IMR-90 (cell line): ENCODE measurements around the gene MTURN. TPM values are rescaled to one million over a fixed set of nuclear protein-coding genes. Genes with fewer than 3 reads are reported as not detected.

Experiments used
- ATAC-seq: fragments of 200-7000 bp; cut with Tn5 transposase; 2 replicates; pipeline ENCODE4 v1.9.1; 2020; ENCODE audit warnings: low read depth, mild to moderate bottlenecking, moderate library complexity
- BruUV-seq: library from RNA; stranded (reverse); fragments of 400-500 nt; replicated peaks from 2 replicates; lab custom pipeline; 2021; lab: Mats Ljungman, UMichigan
- CTCF ChIA-PET: fragments of 300-600 bp; formaldehyde crosslinking; extraction: SDS; loops from one replicate; lab custom pipeline; 2021; ENCODE audit warnings: antibody characterized with exemption; lab: Yijun Ruan, JAX
- POLR2A ChIA-PET: fragments of 300-600 bp; sonication (Branson Sonifier 250); formaldehyde crosslinking; loops from one replicate; lab custom pipeline; 2022; ENCODE audit warnings: antibody characterized with exemption; ENCODE audit not compliant: unreplicated experiment; lab: Charles Lee
- DNase-seq: peaks from one replicate; pipeline ENCODE4 v3.0.0; 2013
- H2AFZ ChIP-seq: replicated peaks from 2 replicates; pipeline ENCODE3; 2013; ENCODE audit warnings: low read length, mild to moderate bottlenecking; ENCODE audit not compliant: poor library complexity
- H2AK5ac ChIP-seq: 2 replicates; pipeline ENCODE4 v1.6.1; 2013; ENCODE audit warnings: low read depth, low read length, inconsistent platforms
- H2AK9ac ChIP-seq: replicated peaks from 2 replicates; pipeline ENCODE3; 2013; ENCODE audit warnings: mild to moderate bottlenecking, low read depth, low read length, moderate library complexity; ENCODE audit not compliant: poor library complexity
- H2BK120ac ChIP-seq: 2 replicates; pipeline ENCODE4 v1.6.1; 2013; ENCODE audit warnings: low read depth, low read length, inconsistent platforms
- H2BK15ac ChIP-seq: 3 replicates; pipeline ENCODE4 v1.6.1; 2013; ENCODE audit warnings: low read depth, low read length, inconsistent platforms
- H2BK20ac ChIP-seq: 2 replicates; pipeline ENCODE4 v1.6.1; 2013; ENCODE audit warnings: low read depth, mild to moderate bottlenecking, inconsistent platforms, low read length, moderate library complexity
- H2BK5ac ChIP-seq: 2 replicates; pipeline ENCODE4 v1.6.1; 2013; ENCODE audit warnings: mild to moderate bottlenecking, low read depth, low read length, inconsistent platforms; ENCODE audit not compliant: poor library complexity, severe bottlenecking
- H3K14ac ChIP-seq: replicated peaks from 2 replicates; pipeline ENCODE4 v1.6.1; 2013; ENCODE audit warnings: low read depth, low read length, inconsistent platforms
- H3K18ac ChIP-seq: 2 replicates; pipeline ENCODE4 v1.6.1; 2013; ENCODE audit warnings: low read depth, low read length, control low read depth
- H3K23ac ChIP-seq: 2 replicates; pipeline ENCODE4 v1.6.1; 2013; ENCODE audit warnings: low read depth, low read length, inconsistent platforms
- H3K27ac ChIP-seq: 2 replicates; pipeline ENCODE4 v1.5.1; 2013; ENCODE audit warnings: mild to moderate bottlenecking, control low read depth, low read length; ENCODE audit not compliant: insufficient read depth
- H3K27me3 ChIP-seq: 2 replicates; pipeline ENCODE4 v1.6.1; 2013; ENCODE audit warnings: low read length; ENCODE audit not compliant: control insufficient read depth, insufficient read depth
- H3K36me3 ChIP-seq: 2 replicates; pipeline ENCODE4 v1.6.1; 2013; ENCODE audit warnings: low read length, mixed read lengths; ENCODE audit not compliant: control insufficient read depth, insufficient read depth
- H3K4ac ChIP-seq: 2 replicates; pipeline ENCODE4 v1.6.1; 2013; ENCODE audit warnings: low read depth, low read length, inconsistent platforms
- H3K4me1 ChIP-seq: 2 replicates; pipeline ENCODE4 v1.6.1; 2013; ENCODE audit warnings: low read length, mixed read lengths; ENCODE audit not compliant: control insufficient read depth, insufficient read depth
- H3K4me2 ChIP-seq: 2 replicates; pipeline ENCODE4 v1.6.1; 2013; ENCODE audit warnings: low read depth, mild to moderate bottlenecking, control low read depth, low read length, moderate library complexity
- H3K4me3 ChIP-seq: 2 replicates; pipeline ENCODE4 v1.5.1; 2013; ENCODE audit warnings: low read depth, mild to moderate bottlenecking, control low read depth, low read length, moderate library complexity; ENCODE audit not compliant: insufficient read depth
- H3K56ac ChIP-seq: 2 replicates; pipeline ENCODE4 v1.6.1; 2013; ENCODE audit warnings: low read length, inconsistent platforms; ENCODE audit not compliant: insufficient read depth; ENCODE audit errors: extremely low read depth
- H3K79me1 ChIP-seq, 2 experiments: 2 replicates each; pipeline ENCODE4 v1.6.1; 2013; ENCODE audit warnings: low read length in 2 of 2, inconsistent platforms in 1 of 2, low read depth in 1 of 2
- H3K9ac ChIP-seq: 2 replicates; pipeline ENCODE4 v1.6.1; 2013; ENCODE audit warnings: low read depth, low read length, control low read depth
- H3K9me1 ChIP-seq: 2 replicates; pipeline ENCODE4 v1.6.1; 2013; ENCODE audit warnings: low read length, inconsistent platforms; ENCODE audit not compliant: insufficient read depth
- H3K9me3 ChIP-seq: 2 replicates; pipeline ENCODE4 v1.6.1; 2013; ENCODE audit warnings: low read length; ENCODE audit not compliant: control insufficient read depth, insufficient read depth
- H4K20me1 ChIP-seq: 2 replicates; pipeline ENCODE4 v1.6.1; 2013; ENCODE audit warnings: low read length, inconsistent platforms; ENCODE audit not compliant: insufficient read depth
- H4K5ac ChIP-seq: 2 replicates; pipeline ENCODE4 v1.6.1; 2013; ENCODE audit warnings: mild to moderate bottlenecking, low read depth, low read length, control low read depth
- H4K8ac ChIP-seq, 2 experiments: 2 replicates each; pipeline ENCODE4 v1.6.1; 2013; ENCODE audit warnings: low read depth in 2 of 2, low read length in 2 of 2, control low read depth in 1 of 2, inconsistent platforms in 1 of 2
- H4K91ac ChIP-seq: 2 replicates; pipeline ENCODE4 v1.6.1; 2013; ENCODE audit warnings: low read depth, low read length, inconsistent platforms; ENCODE audit not compliant: insufficient read depth
- BHLHE40 ChIP-seq: fragments of 150-350 bp; IDR thresholded peaks from 2 replicates; pipeline ENCODE4 v1.6.1; 2016; ENCODE audit warnings: mild to moderate bottlenecking, low read depth, low read length
- CHD1 ChIP-seq: IDR thresholded peaks from 2 replicates; pipeline ENCODE4 v1.6.1; 2012; ENCODE audit warnings: low read depth, low read length, improper control_type of control experiment
- CTCF ChIP-seq: conservative IDR thresholded peaks from 2 replicates; pipeline ENCODE4 v1.5.1; 2012; ENCODE audit warnings: mild to moderate bottlenecking, low read depth, low read length, improper control_type of control experiment
- ELK1 ChIP-seq: fragments of 150-350 bp; IDR thresholded peaks from 2 replicates; pipeline ENCODE4 v1.6.1; 2016; ENCODE audit warnings: low read depth, mild to moderate bottlenecking, low read length, moderate library complexity, borderline replicate concordance
- FOS ChIP-seq: fragments of 150-350 bp; IDR thresholded peaks from 2 replicates; pipeline ENCODE4 v1.6.1; 2016; ENCODE audit warnings: low read depth, low read length
- MAFK ChIP-seq: IDR thresholded peaks from 2 replicates; pipeline ENCODE4 v1.6.1; 2012; ENCODE audit warnings: low read depth, low read length, improper control_type of control experiment
- MAZ ChIP-seq: IDR thresholded peaks from 2 replicates; pipeline ENCODE4 v1.6.1; 2012; ENCODE audit warnings: low read depth, mild to moderate bottlenecking, low read length, improper control_type of control experiment, moderate library complexity, borderline replicate concordance
- MXI1 ChIP-seq: IDR thresholded peaks from 2 replicates; pipeline ENCODE4 v1.6.1; 2012; ENCODE audit warnings: low read depth, mild to moderate bottlenecking, low read length, moderate library complexity, borderline replicate concordance
- NFE2L2 ChIP-seq: fragments of 150-350 bp; IDR thresholded peaks from 2 replicates; pipeline ENCODE4 v1.6.1; 2016; ENCODE audit warnings: low read depth, mild to moderate bottlenecking, low read length
- RAD21 ChIP-seq: IDR thresholded peaks from 2 replicates; pipeline ENCODE4 v1.6.1; 2012; ENCODE audit warnings: low read length, improper control_type of control experiment
- RCOR1 ChIP-seq: IDR thresholded peaks from 2 replicates; pipeline ENCODE4 v1.6.1; 2012; ENCODE audit warnings: mild to moderate bottlenecking, low read length, improper control_type of control experiment; ENCODE audit not compliant: insufficient replicate concordance
- RFX5 ChIP-seq: IDR thresholded peaks from 2 replicates; pipeline ENCODE4 v1.8.0; 2012; ENCODE audit warnings: low read depth, mild to moderate bottlenecking, low read length, moderate library complexity
- SMC3 ChIP-seq: fragments of 150-350 bp; IDR thresholded peaks from 2 replicates; pipeline ENCODE4 v1.6.1; 2016; ENCODE audit warnings: low read depth, mild to moderate bottlenecking, antibody characterized with exemption, low read length, moderate library complexity
- USF2 ChIP-seq: fragments of 150-350 bp; IDR thresholded peaks from 2 replicates; pipeline ENCODE4 v1.6.1; 2017; ENCODE audit warnings: mild to moderate bottlenecking, antibody characterized with exemption, low read length, low read depth
- WGBS, 2 experiments: methylation state at CpG; one replicate each; pipeline versions ENCODE4 v1.1.5 to v1.1.7; 2013; ENCODE audit warnings: missing lambda C conversion rate in 2 of 2; ENCODE audit not compliant: insufficient read length in 1 of 2; ENCODE audit errors: extremely low coverage in 2 of 2; 5-methylcytosine and 5-hydroxymethylcytosine counted together
- dilution Hi-C: fragments of 300-500 bp; cut with HindIII; formaldehyde crosslinking; loops from one replicate; pipeline ENCODE4 v1.14.3; 2018; ENCODE audit warnings: low sequenced_read_pairs; ENCODE audit not compliant: unreplicated experiment
- in situ Hi-C: fragments of 300-500 bp; cut with MboI; formaldehyde crosslinking; loops from 3 replicates; pipeline ENCODE4 v1.14.3; 2019; ENCODE audit warnings: low sequenced_read_pairs, inconsistent platforms, mixed read lengths
- intact Hi-C: fragments of 100-400 bp; cut with micrococcal nuclease; formaldehyde crosslinking; loops from 2 replicates; pipeline ENCODE4 v1.10.0; 2022
- polyA plus RNA-seq, 3 experiments: library from polyadenylated mRNA; depleted of rRNA; stranded (reverse); fragments of >200 nt; gene quantifications; 2 replicates each; pipeline ENCODE4 v1.2.3, GENCODE V29; 2012; ENCODE audit warnings: low replicate concordance in 1 of 3
- total RNA-seq: library from RNA; depleted of rRNA; stranded (reverse); fragments of >200 nt; gene quantifications from 2 replicates; pipeline ENCODE4 v1.2.3, GENCODE V29; 2012

The MTURN gene
- total and polyA plus RNA-seq, 2 of the 4 experiments (the other 2 are of a cell fraction) = 2.8 to 5.6 TPM

GRCh38 chr7:30175180-30175579, 40.4 kb downstream of the MTURN start:
- Histone ChIP-seq H4K5ac (no peak overlapping the region), H3K9ac (no peak overlapping the region), H2AK9ac (no peak overlapping the region), H3K18ac (no peak overlapping the region), H2AK5ac (no peak overlapping the region), H3K27ac (no peak overlapping the region), H3K4me3 (no peak overlapping the region), H3K27me3 (no peaks in the 10 kb centered on the region), H3K14ac (no peak overlapping the region), H4K20me1 (0 out of 2 replicates have a peak, but pooled peaks cover 3% of the 10 kb centered on the region), H3K4me2 (no peak overlapping the region), H2BK20ac (no peak overlapping the region), H3K4me1 (peaks cover 12% of the 10 kb centered on the region), H3K9me3 (no peaks in the 10 kb centered on the region), H3K56ac (no peak overlapping the region), H3K36me3 (no peaks in the 10 kb centered on the region), H2AFZ (no peak overlapping the region), H3K9me1 (peaks cover 3% of the 10 kb centered on the region; the same call in 1 of the 2 replicates), H2BK120ac (no peak overlapping the region), H3K23ac (no peak overlapping the region), H4K8ac (no peak overlapping the region), H2BK5ac (no peak overlapping the region), H2BK15ac (no peak overlapping the region), H3K79me1 (no peaks in the 10 kb centered on the region), H4K91ac (no peak overlapping the region), H3K4ac (no peak overlapping the region)
- DNase-seq (no peak), ATAC-seq (no peak)
- in situ Hi-C loops (no loop called here), dilution Hi-C loops (no loop called here), intact Hi-C loops (no loop called here)
- ChIA-PET POLR2A (no interaction called here), CTCF (no interaction called here)
- WGBS, 2 experiments = 5% methylated on average over 2 of the region's 3 CpGs; no CpG with 5 or more reads in 1 of the 2 experiments
- TF ChIP-seq NFE2L2 = no peak
- no peak for TF ChIP-seq RFX5
- TF ChIP-seq SMC3 = no peak
- TF ChIP-seq MAFK = no peak
- no peak for TF ChIP-seq ELK1
- no peak for TF ChIP-seq USF2
- TF ChIP-seq CHD1 = no peak
- TF ChIP-seq BHLHE40 = no peak
- TF ChIP-seq FOS = no peak
- TF ChIP-seq RAD21 = no peak
- TF ChIP-seq MXI1 = no peak
- no peak for TF ChIP-seq CTCF
- no peak for TF ChIP-seq MAZ
- no peak for TF ChIP-seq RCOR1
- no TSS peak for BruUV-seq
